Measurements from ENCODE around the gene KCNA2. TPM values are rescaled to one million over a fixed set of nuclear protein-coding genes. Genes with fewer than 3 reads are reported as not detected.

Gene KCNA2
- total RNA-seq, 1 experiment from 2014 or later, result 0.11 TPM

GRCh38 chr1:110584045-110584444, 22.1 kb downstream of the KCNA2 start:
- intact Hi-C loops (cut with micrococcal nuclease; ENCODE audit: unreplicated experiment), result no loop called here
- Mint-ChIP-seq H3K36me3 (ENCODE audit: insufficient read depth, unreplicated experiment) (no peaks in the 10 kb centered on the region), H3K27me3 (ENCODE audit: insufficient read depth, unreplicated experiment) (peaks cover 2% of the 10 kb centered on the region), H3K9me3 (ENCODE audit: unreplicated experiment) (no peaks in the 10 kb centered on the region), H3K4me3 (ENCODE audit: unreplicated experiment) (no peak overlapping the region), H3K4me1 (ENCODE audit: low read depth, unreplicated experiment) (no peaks in the 10 kb centered on the region), H3K27ac (ENCODE audit: unreplicated experiment) (no peak overlapping the region)
- POLR2A ChIA-PET, result no interaction called here
- Histone ChIP-seq H3K4me1 (no peaks in the 10 kb centered on the region), H3K27me3 (replicated peaks; ENCODE audit: control insufficient read depth, insufficient read depth, low read length) (no peaks in the 10 kb centered on the region), H3K4me3 (ENCODE audit: low read depth, low read length) (no peak overlapping the region), H3K9me3 (no peaks in the 10 kb centered on the region), H3K36me3 (ENCODE audit: control insufficient read depth, insufficient read depth, low read length) (no peaks in the 10 kb centered on the region)
- no peak for DNase-seq
- no TSS peak for BruUV-seq (replicated peaks)
- CTCF ChIA-PET, result no interaction called here
- TF ChIP-seq CTCF (IDR thresholded peaks at IDR 0.05; ENCODE audit: insufficient read depth in 1 of 2, low read depth in 1 of 2, low read length in 1 of 2, severe bottlenecking in 1 of 2, unreplicated experiment in 1 of 2), result no peak

- TF ChIP-seq CTCF (IDR thresholded peaks at IDR 0.05; ENCODE audit: insufficient read depth in 1 of 2, low read depth in 1 of 2, low read length in 1 of 2, severe bottlenecking in 1 of 2, unreplicated experiment in 1 of 2), result no peak
- H3K27me3 Mint-ChIP-seq (ENCODE audit: insufficient read depth, unreplicated experiment), result peaks cover 2% of the 10 kb centered on the region
- no peaks in the 10 kb centered on the region for H3K9me3 Mint-ChIP-seq (ENCODE audit: unreplicated experiment)
- Histone ChIP-seq H3K4me1 (no peaks in the 10 kb centered on the region), H3K9me3 (no peaks in the 10 kb centered on the region), H3K27me3 (replicated peaks; ENCODE audit: control insufficient read depth, insufficient read depth, low read length) (no peaks in the 10 kb centered on the region), H3K36me3 (ENCODE audit: control insufficient read depth, insufficient read depth, low read length) (no peaks in the 10 kb centered on the region), H3K4me3 (ENCODE audit: low read depth, low read length) (no peak overlapping the region)
- H3K4me3 Mint-ChIP-seq (ENCODE audit: unreplicated experiment), result no peak overlapping the region
- no peak for DNase-seq
- H3K4me1 Mint-ChIP-seq (ENCODE audit: low read depth, unreplicated experiment), result no peaks in the 10 kb centered on the region
- CTCF ChIA-PET, result no interaction called here
- POLR2A ChIA-PET, result no interaction called here
- intact Hi-C loops (cut with micrococcal nuclease; ENCODE audit: unreplicated experiment), result no loop called here
- no peaks in the 10 kb centered on the region for H3K36me3 Mint-ChIP-seq (ENCODE audit: insufficient read depth, unreplicated experiment)
- no TSS peak for BruUV-seq (replicated peaks)
- H3K27ac Mint-ChIP-seq (ENCODE audit: unreplicated experiment), result no peak overlapping the region
Observed at GRCh38 chr1:110583505-110583904, 22.7 kb downstream of the KCNA2 start.

- H3K36me3 Mint-ChIP-seq (ENCODE audit: insufficient read depth, unreplicated experiment), result no peaks in the 10 kb centered on the region
- TF ChIP-seq CTCF (IDR thresholded peaks at IDR 0.05; ENCODE audit: insufficient read depth in 1 of 2, low read depth in 1 of 2, low read length in 1 of 2, severe bottlenecking in 1 of 2, unreplicated experiment in 1 of 2), result no peak
- intact Hi-C loops (cut with micrococcal nuclease; ENCODE audit: unreplicated experiment), result no loop called here
- BruUV-seq (replicated peaks), result no TSS peak
- peaks cover 1% of the 10 kb centered on the region for H3K27me3 Mint-ChIP-seq (ENCODE audit: insufficient read depth, unreplicated experiment)
- ChIA-PET CTCF (no interaction called here), POLR2A (no interaction called here)
- H3K36me3 ChIP-seq (ENCODE audit: control insufficient read depth, insufficient read depth, low read length), result no peaks in the 10 kb centered on the region
- no peaks in the 10 kb centered on the region for H3K27me3 ChIP-seq (replicated peaks; ENCODE audit: control insufficient read depth, insufficient read depth, low read length)
- H3K9me3 ChIP-seq, result no peaks in the 10 kb centered on the region
- H3K4me3 Mint-ChIP-seq (ENCODE audit: unreplicated experiment), result no peak overlapping the region
- no peaks in the 10 kb centered on the region for H3K4me1 Mint-ChIP-seq (ENCODE audit: low read depth, unreplicated experiment)
- no peak for DNase-seq
- no peak overlapping the region for H3K4me3 ChIP-seq (ENCODE audit: low read depth, low read length)
- H3K4me1 ChIP-seq, result no peaks in the 10 kb centered on the region
- H3K9me3 Mint-ChIP-seq (ENCODE audit: unreplicated experiment), result no peaks in the 10 kb centered on the region
- no peak overlapping the region for H3K27ac Mint-ChIP-seq (ENCODE audit: unreplicated experiment)
Observed at GRCh38 chr1:110582378-110582777, 23.8 kb downstream of the KCNA2 start.
